GOT3 (cell line): ENCODE data around the gene SBF1.
"Not testable (repeated sequence)": the region's sequence is repeated elsewhere in the genome, so short reads cannot be mapped to it uniquely, and the experiment has no call there.

Source experiments
- DNase-seq: peaks from one replicate; lab custom pipeline; 2025; ENCODE audit warnings: mixed read lengths; lab: John Stamatoyannopoulos, UW

SBF1 gene

GRCh38 chr22:50422961-50423815, 51.6 kb downstream of the SBF1 start:
- DNase-seq = no peak

GRCh38 chr22:50422046-50422445, 52.8 kb downstream of the SBF1 start:
- DNase-seq = no peak

GRCh38 chr22:50420581-50420980, 54.3 kb downstream of the SBF1 start:
- no peak for DNase-seq

- no peak for DNase-seq
Observed at GRCh38 chr22:50420015-50420414, 54.8 kb downstream of the SBF1 start.

- DNase-seq = no peak
Observed at GRCh38 chr22:50419116-50419515, 55.7 kb downstream of the SBF1 start.

- DNase-seq = no peak
Observed at GRCh38 chr22:50418624-50419023, 56.2 kb downstream of the SBF1 start.

- DNase-seq = no peak
Observed at GRCh38 chr22:50417411-50418210, 57.2 kb downstream of the SBF1 start.

GRCh38 chr22:50416996-50417395, 57.8 kb downstream of the SBF1 start:
- DNase-seq = no peak

- DNase-seq = no peak
Observed at GRCh38 chr22:50415426-50415825, 59.4 kb downstream of the SBF1 start.

- no peak for DNase-seq
Observed at GRCh38 chr22:50414476-50415248, 60.2 kb downstream of the SBF1 start.

- not testable (repeated sequence) for DNase-seq
Observed at GRCh38 chr22:50408954-50409353, 65.9 kb downstream of the SBF1 start.

- DNase-seq = no peak
Observed at GRCh38 chr22:50408311-50408710, 66.5 kb downstream of the SBF1 start.

GRCh38 chr22:50406416-50407170, 68.2 kb downstream of the SBF1 start:
- no peak for DNase-seq

- no peak for DNase-seq
Observed at GRCh38 chr22:50403701-50404101, 71.1 kb downstream of the SBF1 start.

GRCh38 chr22:50401907-50402306, 72.9 kb downstream of the SBF1 start:
- DNase-seq = no peak

- no peak for DNase-seq
Observed at GRCh38 chr22:50400931-50401330, 73.9 kb downstream of the SBF1 start.

- no peak for DNase-seq
Observed at GRCh38 chr22:50400406-50400805, 74.4 kb downstream of the SBF1 start.

- DNase-seq = no peak
Observed at GRCh38 chr22:50399751-50400331, 75.0 kb downstream of the SBF1 start.

GRCh38 chr22:50398831-50399648, 75.8 kb downstream of the SBF1 start:
- DNase-seq = no peak

- not testable (repeated sequence) for DNase-seq
Observed at GRCh38 chr22:50397371-50398060, 77.3 kb downstream of the SBF1 start.
